ENCODE measurements around the gene EFCAB11. TPM values are rescaled to one million over a fixed set of nuclear protein-coding genes. Genes with fewer than 3 reads are reported as not detected.

Gene EFCAB11
- total RNA-seq, 1 experiment from 2014 or later, result 18.1 TPM

- TF ChIP-seq ZFX (IDR thresholded peaks at IDR 0.05) (no peak), CEBPB (IDR thresholded peaks at IDR 0.05; ENCODE audit: low read depth) (no peak), REST (IDR thresholded peaks at IDR 0.05; ENCODE audit: low read depth) (no peak), SRF (IDR thresholded peaks at IDR 0.05; ENCODE audit: low read depth) (no peak), ZBTB33 (IDR thresholded peaks at IDR 0.05; ENCODE audit: extremely low read depth, insufficient replicate concordance, low read length) (no peak), RAD21 (IDR thresholded peaks at IDR 0.05; ENCODE audit: low read depth) (no peak), EZH2 (IDR thresholded peaks at IDR 0.05) (no peak), EZH2phosphoT487 (IDR thresholded peaks at IDR 0.05; ENCODE audit: borderline replicate concordance) (no peak), ZNF274 (IDR thresholded peaks at IDR 0.05; ENCODE audit: low read depth, low read length) (no peak), CTCF (IDR thresholded peaks at IDR 0.05 in 2 of 3, conservative IDR thresholded peaks at IDR 0.05 in 1 of 3; ENCODE audit: borderline replicate concordance in 1 of 3, insufficient read depth in 1 of 3, low read depth in 2 of 3, low read length in 2 of 3) (no peak), MAX (IDR thresholded peaks at IDR 0.05) (no peak), SP1 (IDR thresholded peaks at IDR 0.05; ENCODE audit: low read depth) (no peak)
- Histone ChIP-seq H3K27ac (ENCODE audit: low read depth, low read length) (no peak overlapping the region), H3K36me3 (ENCODE audit: control insufficient read depth in 1 of 2, insufficient read depth in 2 of 2, low read length in 2 of 2) (no peaks in the 10 kb centered on the region), H3K4me3 (replicated peaks in 1 of 2; ENCODE audit: low read depth in 1 of 2, low read length in 2 of 2) (no peak overlapping the region), H3K9me3 (ENCODE audit: control insufficient read depth in 1 of 2, insufficient read depth in 1 of 2, low read depth in 1 of 2, low read length in 2 of 2) (no peaks in the 10 kb centered on the region), H2AFZ (ENCODE audit: low read depth, low read length, poor library complexity, severe bottlenecking) (no peak overlapping the region), H3K9ac (ENCODE audit: low read length) (no peak overlapping the region), H3K4me1 (ENCODE audit: control insufficient read depth in 1 of 2, insufficient read depth in 2 of 2, low read length in 2 of 2) (no peaks in the 10 kb centered on the region), H3K27me3 (ENCODE audit: insufficient read depth, low read length) (no peaks in the 10 kb centered on the region), H3K4me2 (ENCODE audit: low read length) (no peak overlapping the region), H3K9me2 (ENCODE audit: insufficient read depth) (no peaks in the 10 kb centered on the region), H3K79me2 (ENCODE audit: insufficient read depth, low read length) (no peaks in the 10 kb centered on the region), H4K20me1 (ENCODE audit: insufficient read depth) (no peaks in the 10 kb centered on the region)
- ChIA-PET POLR2A (no interaction called here), RAD21 (ENCODE audit: low non-redundant PET in 1 of 2, low total read pairs in 2 of 2, uncharacterized antibody in 2 of 2, unreplicated experiment in 2 of 2) (no interaction called here), CTCF (no interaction called here)
- intact Hi-C loops (cut with micrococcal nuclease), result loop anchor here (5.0 kb wide), 1 partner anchor 726 kb away; no protein-coding TSS in a partner anchor
- BruUV-seq (replicated peaks), result no TSS peak
- no peak for ATAC-seq
- DNase-seq (ENCODE audit: low read depth, low spot score), result no peak
These were observed 51.6 kb downstream of the EFCAB11 start for GRCh38 chr14:89902881-89903280.
